Vagina (tissue), 2 donors: ENCODE data around the gene RPL3. TPM values are rescaled to one million over a fixed set of nuclear protein-coding genes. Genes with fewer than 3 reads are reported as not detected.
A peak's percentile ranks its signal among the peaks of the same experiment; 100 is the strongest.
"Not testable (repeated sequence)": the region's sequence is repeated elsewhere in the genome, so short reads cannot be mapped to it uniquely, and the experiment has no call there.

Source experiments
- DNase-seq, 2 donors: peaks; one replicate each; pipeline ENCODE4 v3.0.0-alpha.2; 2017; ENCODE audit errors: extremely low spot score in 2 of 2
- H3K27ac ChIP-seq: fragments of 200-600 bp; sonication (generic); one replicate; pipeline ENCODE4 v1.5.1; 2019
- H3K27me3 ChIP-seq: fragments of 200-600 bp; sonication (generic); one replicate; pipeline ENCODE4 v1.5.1; 2019
- H3K36me3 ChIP-seq, 2 donors: fragments of 200-600 bp; sonication (generic); one replicate each; pipeline ENCODE4 v1.5.1; 2017 to 2019
- H3K4me1 ChIP-seq: fragments of 200-600 bp; sonication (generic); one replicate; pipeline ENCODE4 v1.5.1; 2019
- H3K4me3 ChIP-seq, 2 donors: fragments of 200-600 bp; sonication (generic); 1 replicate in 1 of 2; 2 replicates in 1 of 2; pipeline ENCODE4 v1.5.1; 2016 to 2019
- H3K9me3 ChIP-seq: fragments of 200-600 bp; sonication (generic); one replicate; pipeline ENCODE4 v1.5.1; 2019
- CTCF ChIP-seq, 3 experiments: fragments of 450-650 bp in 2 of 3; fragments of 200-600 bp in 1 of 3; sonication (generic) in 1 of 3; IDR thresholded peaks; one replicate each; pipeline ENCODE4 v1.5.1; 2017 to 2019; ENCODE audit warnings: antibody characterized with exemption in 3 of 3, mild to moderate bottlenecking in 2 of 3, moderate library complexity in 2 of 3
- POLR2A ChIP-seq, 2 donors: fragments of 450-650 bp; IDR thresholded peaks; one replicate each; pipeline ENCODE4 v1.6.1; 2017; ENCODE audit warnings: antibody characterized with exemption in 2 of 2, mild to moderate bottlenecking in 2 of 2, moderate library complexity in 2 of 2
- POLR2AphosphoS5 ChIP-seq, 2 donors: sonication (generic); formaldehyde crosslinking; IDR thresholded peaks; one replicate each; pipeline ENCODE4 v1.9.0; 2017; ENCODE audit warnings: antibody characterized with exemption in 2 of 2, mild to moderate bottlenecking in 2 of 2, low read depth in 1 of 2; ENCODE audit not compliant: insufficient read depth in 1 of 2
- intact Hi-C: fragments of 100-400 bp; cut with DNase I; formaldehyde crosslinking; loops from one replicate; pipeline ENCODE4 v1.15.1; 2023
- total RNA-seq: library from RNA; depleted of rRNA; stranded (reverse); fragments of >200 nt; gene quantifications from one replicate; pipeline ENCODE4 v1.2.3, GENCODE V29; 2016

Gene RPL3
- total RNA-seq, 1 donor from 2014 or later, result 2,613 TPM

GRCh38 chr22:39336411-39336810 is 17.0 kb upstream of the RPL3 start:
- intact Hi-C loops, result no loop called here
- H3K27me3 ChIP-seq, result no peaks in the 10 kb centered on the region
- no peak overlapping the region for H3K27ac ChIP-seq
- no peak overlapping the region for H3K4me3 ChIP-seq
- H3K36me3 ChIP-seq, result no peaks in the 10 kb centered on the region
- H3K9me3 ChIP-seq, result no peaks in the 10 kb centered on the region
- TF ChIP-seq POLR2AphosphoS5 (IDR thresholded peaks at IDR 0.05; ENCODE audit: insufficient read depth in 1 of 2, low read depth in 1 of 2) (no peak), CTCF (IDR thresholded peaks at IDR 0.05) (no peak), POLR2A (IDR thresholded peaks at IDR 0.05) (no peak)
- peaks cover 4% of the 10 kb centered on the region for H3K4me1 ChIP-seq
- DNase-seq, result no peak

GRCh38 chr22:39332441-39333064 is 13.1 kb upstream of the RPL3 start:
- Histone ChIP-seq H3K27ac (peak overlapping the region; percentile 27), H3K4me3 (no peak overlapping the region), H3K27me3 (no peaks in the 10 kb centered on the region), H3K9me3 (no peaks in the 10 kb centered on the region), H3K36me3 (no peaks in the 10 kb centered on the region), H3K4me1 (peaks cover 8% of the 10 kb centered on the region)
- no peak for DNase-seq
- no peak for TF ChIP-seq POLR2A (IDR thresholded peaks at IDR 0.05)
- TF ChIP-seq POLR2AphosphoS5 (IDR thresholded peaks at IDR 0.05; ENCODE audit: insufficient read depth in 1 of 2, low read depth in 1 of 2), result no peak
- TF ChIP-seq CTCF (IDR thresholded peaks at IDR 0.05), result no peak
- intact Hi-C loops, result no loop called here

GRCh38 chr22:39330553-39330952 is 11.1 kb upstream of the RPL3 start:
- H3K4me1 ChIP-seq, H3K9me3 ChIP-seq, H3K27ac ChIP-seq, H3K4me3 ChIP-seq, H3K27me3 ChIP-seq, intact Hi-C loops, H3K36me3 ChIP-seq, DNase-seq: not testable (repeated sequence)

GRCh38 chr22:39327995-39328754 is 8.8 kb upstream of the RPL3 start:
- Histone ChIP-seq H3K4me3 (no peak overlapping the region), H3K9me3 (no peaks in the 10 kb centered on the region), H3K4me1 (peaks cover 8% of the 10 kb centered on the region), H3K36me3 (no peaks in the 10 kb centered on the region), H3K27me3 (no peaks in the 10 kb centered on the region), H3K27ac (no peak overlapping the region)
- intact Hi-C loops, result loop anchor here (10.0 kb wide), 1 partner anchor 67 kb away; the partner anchor contains the start of gene TAB1
- no peak for DNase-seq
- TF ChIP-seq POLR2AphosphoS5 (IDR thresholded peaks at IDR 0.05; ENCODE audit: insufficient read depth in 1 of 2, low read depth in 1 of 2) (no peak), POLR2A (IDR thresholded peaks at IDR 0.05) (no peak), CTCF (IDR thresholded peaks at IDR 0.05) (no peak)

GRCh38 chr22:39325392-39325932 is 6.0 kb upstream of the RPL3 start:
- DNase-seq, result no peak
- H3K27me3 ChIP-seq, result no peaks in the 10 kb centered on the region

GRCh38 chr22:39320616-39321029 is 1.2 kb upstream of the RPL3 start:
- H3K27me3 ChIP-seq, H3K9me3 ChIP-seq, DNase-seq: not testable (repeated sequence)
- Histone ChIP-seq H3K4me3 (peak overlapping the region; percentile 82 to 90), H3K36me3 (peaks cover 0 to 25% of the 10 kb centered on the region in 2 donors), H3K27ac (peak overlapping the region; percentile 98), H3K4me1 (peaks cover 39% of the 10 kb centered on the region)
- intact Hi-C loops, result loop anchor here (10.0 kb wide), 1 partner anchor 74 kb away; the partner anchor contains the start of gene TAB1

More at GRCh38 chr22:39325392-39325932, 6.0 kb upstream of the RPL3 start:
- Histone ChIP-seq H3K4me1 (peaks cover 4% of the 10 kb centered on the region), H3K4me3 (no peak overlapping the region), H3K9me3 (no peaks in the 10 kb centered on the region), H3K36me3 (no peaks in the 10 kb centered on the region), H3K27ac (no peak overlapping the region)
- intact Hi-C loops, result loop anchor here (10.0 kb wide), 1 partner anchor 69 kb away; the partner anchor contains the start of gene TAB1
- no peak for TF ChIP-seq CTCF (IDR thresholded peaks at IDR 0.05)
- TF ChIP-seq POLR2A (IDR thresholded peaks at IDR 0.05), result no peak
- no peak for TF ChIP-seq POLR2AphosphoS5 (IDR thresholded peaks at IDR 0.05; ENCODE audit: insufficient read depth in 1 of 2, low read depth in 1 of 2)
